ENCODE data around the gene ZNF200.

Gene ZNF200

GRCh38 chr16:3234857-3235561 is at the start of gene ZNF200:
TSS of gene ZNF200 (minus strand) at chr16:3235158. CDS start at chr16:3233755, 1,403 bp downstream.
- peak; percentile 86 for DNase-seq (ENCODE audit: insufficient read length, low spot score)
- no peak for FAIRE-seq
- TF ChIP-seq CTCF (IDR thresholded peaks at IDR 0.05; ENCODE audit: insufficient read depth, missing control alignments): no peak

- FAIRE-seq: no peak
- no peak for DNase-seq (ENCODE audit: insufficient read length, low spot score)
Observed at GRCh38 chr16:3283543-3284447, 48.8 kb upstream of the ZNF200 start.

GRCh38 chr16:3282730-3283542 is 48.0 kb upstream of the ZNF200 start, which contains the start of gene ZNF263:
TSS of gene ZNF263 (plus strand) at chr16:3283491. CDS start at chr16:3283819, 328 bp downstream.
- no peak for FAIRE-seq
- DNase-seq (ENCODE audit: insufficient read length, low spot score): peak; percentile 89
- no peak for TF ChIP-seq CTCF (IDR thresholded peaks at IDR 0.05; ENCODE audit: insufficient read depth, missing control alignments)

More at GRCh38 chr16:3283543-3284447, 48.8 kb upstream of the ZNF200 start:
- TF ChIP-seq CTCF (IDR thresholded peaks at IDR 0.05; ENCODE audit: insufficient read depth, missing control alignments): no peak

- TF ChIP-seq CTCF (IDR thresholded peaks at IDR 0.05; ENCODE audit: insufficient read depth, missing control alignments): no peak
- FAIRE-seq: no peak
- no peak for DNase-seq (ENCODE audit: insufficient read length, low spot score)
Observed at GRCh38 chr16:3282103-3282729, 47.3 kb upstream of the ZNF200 start.

- TF ChIP-seq CTCF (IDR thresholded peaks at IDR 0.05; ENCODE audit: insufficient read depth, missing control alignments): no peak
- DNase-seq (ENCODE audit: insufficient read length, low spot score) (no peak), FAIRE-seq (no peak)
Observed at GRCh38 chr16:3281222-3281820, 46.4 kb upstream of the ZNF200 start.

GRCh38 chr16:3276679-3277078 is 41.7 kb upstream of the ZNF200 start:
- no peak for FAIRE-seq
- TF ChIP-seq CTCF (IDR thresholded peaks at IDR 0.05; ENCODE audit: insufficient read depth, missing control alignments): no peak
- no peak for DNase-seq (ENCODE audit: insufficient read length, low spot score)
